Ovary (tissue), 9 donors: ENCODE data around the gene CCL4L2. TPM values are rescaled to one million over a fixed set of nuclear protein-coding genes. Genes with fewer than 3 reads are reported as not detected.
"Not testable (repeated sequence)": the region's sequence is repeated elsewhere in the genome, so short reads cannot be mapped to it uniquely, and the experiment has no call there.

Experiments
- DNase-seq, 5 donors: peaks; one replicate each; pipeline ENCODE4 v3.0.0-alpha.2; 2019 to 2020
- H3K27ac ChIP-seq, 2 donors: fragments of 200-600 bp; one replicate each; pipeline versions ENCODE4 v1.5.1 to v1.8.0; 2019 to 2022
- H3K27me3 ChIP-seq: fragments of 200-600 bp; one replicate; pipeline ENCODE4 v1.8.0; 2022
- H3K36me3 ChIP-seq: fragments of 200-600 bp; sonication (generic); one replicate; pipeline ENCODE4 v1.5.1; 2019
- H3K4me1 ChIP-seq: one replicate; pipeline ENCODE4 v1.8.1; 2013; ENCODE audit warnings: mild to moderate bottlenecking, moderate library complexity; ENCODE audit not compliant: insufficient read depth
- H3K4me3 ChIP-seq: fragments of 200-600 bp; sonication (generic); one replicate; pipeline ENCODE4 v1.5.1; 2017
- H3K9me3 ChIP-seq, 2 donors: fragments of 200-600 bp in 1 of 2; sonication (generic) in 1 of 2; one replicate each; pipeline versions ENCODE4 v1.5.1 to v1.8.1; 2013 to 2019; ENCODE audit warnings: mild to moderate bottlenecking in 1 of 2, moderate library complexity in 1 of 2
- CTCF ChIP-seq, 3 donors: fragments of 450-650 bp in 2 of 3; fragments of 200-600 bp in 1 of 3; IDR thresholded peaks; one replicate each; pipeline versions ENCODE4 v1.5.1 to v1.8.0; 2016 to 2022; ENCODE audit warnings: antibody characterized with exemption in 3 of 3, mild to moderate bottlenecking in 1 of 3
- EP300 ChIP-seq: sonication (generic); formaldehyde crosslinking; IDR thresholded peaks from one replicate; pipeline ENCODE4 v1.6.1; 2017; ENCODE audit warnings: antibody characterized with exemption
- POLR2A ChIP-seq: fragments of 450-650 bp; IDR thresholded peaks from one replicate; pipeline ENCODE4 v1.6.1; 2017; ENCODE audit warnings: antibody characterized with exemption, mild to moderate bottlenecking, moderate library complexity
- WGBS, 3 donors: extraction: QIAGEN DNeasy Blood & Tissue Kit in 1 of 3; methylation state at CpG; one replicate each; pipeline versions ENCODE4 v1.1.5 to v1.1.7; 2013 to 2017; 5-methylcytosine and 5-hydroxymethylcytosine counted together
- intact Hi-C, 4 donors: fragments of 100-400 bp; cut with DNase I; formaldehyde crosslinking; loops; one replicate each; pipeline versions ENCODE4 v1.11.0 to v1.15.1; 2022 to 2023
- polyA plus RNA-seq, 2 donors: library from polyadenylated mRNA; stranded (reverse); fragments of 200-250 nt in 1 of 2; fragments of 350-450 nt in 1 of 2; fragmentation: Illumina TruSeq in 1 of 2; extraction: RNeasy Lipid Tissue Mini Kit (QIAGEN cat#74804) in 1 of 2; gene quantifications; one replicate each; pipeline ENCODE4 v1.2.3, GENCODE V29; 2013 to 2014
- total RNA-seq, 7 donors: library from RNA; depleted of rRNA in 2 of 7; stranded (reverse); fragments of >200 nt in 2 of 7; fragmentation: NEBNext Ultra II Directional in 3 of 7; extraction: Animal tissue kit (Norgen Biotek cat#: 25700) in 3 of 7; gene quantifications; one replicate each; pipeline versions ENCODE4 v1.1.0 to v1.2.4, GENCODE V29; 2016 to 2023
- donor health status: DM: no; HTN: no; CAD: no; lungs with moderate emphysema.
- donor health status: DM: no; HTN: no; CAD: no.
- donor health status: Bipolar disorder and iron deficiency.
- donor health status: DM: yes; HTN: yes; CAD: no.
- donor health status: DM: no; HTN: no; CAD: no.
- donor health status: DM: yes; HTN: yes; CAD: no.

Gene CCL4L2
- total and polyA plus RNA-seq, 9 donors, result 0.42 to 13.1 (median 1.4) TPM; not detected in 1

- H3K36me3 ChIP-seq, result no peaks in the 10 kb centered on the region
- H3K4me1 ChIP-seq, result peaks cover 8% of the 10 kb centered on the region
- TF ChIP-seq CTCF (IDR thresholded peaks at IDR 0.05) (no peak), EP300 (no peak), POLR2A (no peak)
- no peak for DNase-seq
- no peaks in the 10 kb centered on the region for H3K9me3 ChIP-seq
- 47 to 60% (median 56%) methylated on average over 7 of the region's 7 CpGs for WGBS, 3 donors
- intact Hi-C loops, result no loop called here
- H3K27ac ChIP-seq, result peak overlapping the region in 1 of 2 donors; percentile 38
- no peak overlapping the region for H3K4me3 ChIP-seq
- H3K27me3 ChIP-seq, result no peaks in the 10 kb centered on the region
These were observed 22.0 kb upstream of the CCL4L2 start for GRCh38 chr17:36188891-36189306.

GRCh38 chr17:36189993-36190392 lies 20.9 kb upstream of the CCL4L2 start:
- WGBS, 3 donors, result 59 to 71% (median 64%) methylated on average over 5 of the region's 5 CpGs

GRCh38 chr17:36190549-36191330 lies 20.1 kb upstream of the CCL4L2 start:
- H3K27ac ChIP-seq, DNase-seq: not testable (repeated sequence)

More at GRCh38 chr17:36189993-36190392, 20.9 kb upstream of the CCL4L2 start:
- H3K36me3 ChIP-seq, intact Hi-C loops, DNase-seq, H3K9me3 ChIP-seq, H3K4me3 ChIP-seq, H3K27me3 ChIP-seq, H3K4me1 ChIP-seq, H3K27ac ChIP-seq: not testable (repeated sequence)

GRCh38 chr17:36193216-36193775 lies 17.6 kb upstream of the CCL4L2 start:
- intact Hi-C loops, result no loop called here
- Histone ChIP-seq H3K27ac (no peak overlapping the region), H3K27me3 (no peaks in the 10 kb centered on the region), H3K4me3 (no peak overlapping the region), H3K4me1 (peaks cover 4% of the 10 kb centered on the region), H3K36me3 (no peaks in the 10 kb centered on the region), H3K9me3 (no peaks in the 10 kb centered on the region)
- DNase-seq, result no peak
- WGBS, 3 donors, result 17 to 38% (median 25%) methylated on average over 1 of the region's 1 CpG
- TF ChIP-seq POLR2A (no peak), EP300 (no peak), CTCF (IDR thresholded peaks at IDR 0.05) (no peak)

More at GRCh38 chr17:36190549-36191330, 20.1 kb upstream of the CCL4L2 start:
- H3K27me3 ChIP-seq, intact Hi-C loops, H3K4me3 ChIP-seq, H3K9me3 ChIP-seq, H3K36me3 ChIP-seq, H3K4me1 ChIP-seq: not testable (repeated sequence)
- whole genome bisulfite sequencing, 3 donors, result 73 to 82% (median 79%) methylated on average over 9 of the region's 9 CpGs

- intact Hi-C loops, H3K4me3 ChIP-seq, H3K36me3 ChIP-seq, H3K27me3 ChIP-seq, H3K27ac ChIP-seq, DNase-seq, H3K9me3 ChIP-seq, H3K4me1 ChIP-seq: not testable (repeated sequence)
- 85 to 86% (median 85%) methylated on average over 5 to 8 of the region's 8 CpGs for WGBS, 3 donors
These were observed 16.6 kb upstream of the CCL4L2 start for GRCh38 chr17:36194147-36194831.

GRCh38 chr17:36194832-36195433 lies 15.9 kb upstream of the CCL4L2 start:
- H3K9me3 ChIP-seq, H3K36me3 ChIP-seq, H3K27ac ChIP-seq, H3K4me1 ChIP-seq, H3K4me3 ChIP-seq, H3K27me3 ChIP-seq, DNase-seq, intact Hi-C loops: not testable (repeated sequence)
- WGBS, 3 donors, result 80 to 82% (median 82%) methylated on average over 10 of the region's 10 CpGs
